KBM-7 (cell line): ENCODE data around the gene TIGD7.
A peak's percentile ranks its signal among the peaks of the same experiment; 100 is the strongest.

Source experiments
- DNase-seq: peaks from one replicate; pipeline ENCODE4 v3.0.0-alpha.2; 2015
- in situ Hi-C: fragments of 300-500 bp; cut with MboI; formaldehyde crosslinking; loops from 2 replicates; pipeline ENCODE4 v1.14.3; 2020; ENCODE audit warnings: low sequenced_read_pairs, low pct_unique_long_range_greater_than_20kb, mixed read lengths

The TIGD7 gene, protein sequence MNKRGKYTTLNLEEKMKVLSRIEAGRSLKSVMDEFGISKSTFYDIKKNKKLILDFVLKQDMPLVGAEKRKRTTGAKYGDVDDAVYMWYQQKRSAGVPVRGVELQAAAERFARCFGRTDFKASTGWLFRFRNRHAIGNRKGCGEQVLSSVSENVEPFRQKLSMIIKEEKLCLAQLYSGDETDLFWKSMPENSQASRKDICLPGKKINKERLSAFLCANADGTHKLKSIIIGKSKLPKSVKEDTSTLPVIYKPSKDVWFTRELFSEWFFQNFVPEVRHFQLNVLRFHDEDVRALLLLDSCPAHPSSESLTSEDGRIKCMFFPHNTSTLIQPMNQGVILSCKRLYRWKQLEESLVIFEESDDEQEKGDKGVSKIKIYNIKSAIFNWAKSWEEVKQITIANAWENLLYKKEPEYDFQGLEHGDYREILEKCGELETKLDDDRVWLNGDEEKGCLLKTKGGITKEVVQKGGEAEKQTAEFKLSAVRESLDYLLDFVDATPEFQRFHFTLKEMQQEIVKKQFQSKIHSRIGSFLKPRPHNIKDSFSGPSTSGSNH

DNA sequence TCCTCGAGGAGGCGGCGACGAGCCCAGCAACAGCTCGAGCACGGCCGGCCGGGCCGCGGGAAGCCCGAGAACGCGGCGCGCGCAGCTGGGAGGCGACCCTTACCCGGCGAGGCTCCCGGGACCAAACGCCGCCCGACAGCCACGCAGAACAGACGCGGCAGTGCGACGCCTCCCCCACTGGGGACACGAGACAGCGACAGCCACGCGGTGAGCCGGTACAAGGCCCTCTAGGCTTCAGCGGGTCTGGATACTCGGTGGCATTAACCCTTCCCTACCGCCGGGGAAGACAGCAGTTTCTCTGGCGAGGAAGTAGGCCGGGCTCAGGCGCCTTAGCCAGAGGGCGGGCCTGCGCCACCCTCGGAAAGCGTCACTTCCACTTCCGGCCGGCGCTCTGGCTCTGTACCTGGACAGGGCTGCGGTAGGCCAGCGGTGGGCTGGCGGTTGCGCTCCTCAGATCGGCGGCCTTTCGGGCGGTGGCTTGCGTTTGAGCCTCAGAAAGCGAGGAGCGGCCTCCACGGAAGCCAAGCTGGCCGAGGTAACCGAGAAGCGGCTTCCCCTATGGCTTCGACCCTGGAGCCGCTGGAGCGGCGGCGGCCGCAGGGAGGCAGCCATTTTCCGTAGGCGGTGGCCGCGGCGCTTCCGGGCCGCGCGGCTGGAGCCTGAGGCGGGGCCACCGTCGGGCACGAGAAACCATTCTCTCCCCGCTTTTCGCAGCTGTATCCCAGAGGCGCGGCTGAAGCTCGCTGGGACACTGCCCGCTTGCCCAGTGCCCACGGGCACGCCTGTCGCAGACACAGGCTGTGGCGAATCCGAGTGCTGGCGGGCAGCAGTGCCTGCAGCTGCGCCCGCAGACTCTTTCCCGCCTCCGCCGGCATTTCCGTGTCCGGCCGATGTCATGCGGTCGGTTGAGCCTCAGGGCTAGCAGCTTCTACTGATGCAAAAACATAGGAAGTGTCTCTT is at the start of gene TIGD7, which contains the start of gene ZNF75A:
TSS of gene TIGD7 (minus strand) at position 322 of the 960 bp plus-strand sequence. CDS start 4,816 bp downstream, outside the sequence.
TSS of gene ZNF75A (plus strand) at position 389 of the 960 bp plus-strand sequence. CDS start 2,932 bp downstream, outside the sequence.
- in situ Hi-C loops, result no loop called here

DNA sequence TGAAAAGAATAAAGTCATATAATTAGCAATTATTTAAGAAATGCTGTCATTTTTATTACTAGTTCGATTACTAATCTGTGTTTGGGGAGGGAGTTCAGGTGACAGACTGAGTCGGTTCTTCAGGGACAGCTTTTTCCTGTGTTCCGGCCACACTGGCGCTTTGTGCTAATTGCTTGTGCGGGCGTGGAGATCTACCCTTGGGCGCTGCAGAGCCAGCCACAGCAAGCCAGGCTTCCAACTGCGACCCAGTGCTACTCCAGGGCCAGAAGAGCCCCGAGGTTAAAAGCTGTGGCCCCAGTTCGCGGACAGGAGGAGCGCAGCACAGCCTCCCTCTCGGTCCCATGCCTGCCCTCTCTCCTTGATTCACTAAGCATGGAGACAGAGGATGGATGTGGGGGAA is 43.9 kb upstream of the TIGD7 start:
- DNase-seq, result no peak
- in situ Hi-C loops, result no loop called here

More for the DNA sequence above, at the start of gene TIGD7, which contains the start of gene ZNF75A:
- peak; percentile 87 for DNase-seq

DNA sequence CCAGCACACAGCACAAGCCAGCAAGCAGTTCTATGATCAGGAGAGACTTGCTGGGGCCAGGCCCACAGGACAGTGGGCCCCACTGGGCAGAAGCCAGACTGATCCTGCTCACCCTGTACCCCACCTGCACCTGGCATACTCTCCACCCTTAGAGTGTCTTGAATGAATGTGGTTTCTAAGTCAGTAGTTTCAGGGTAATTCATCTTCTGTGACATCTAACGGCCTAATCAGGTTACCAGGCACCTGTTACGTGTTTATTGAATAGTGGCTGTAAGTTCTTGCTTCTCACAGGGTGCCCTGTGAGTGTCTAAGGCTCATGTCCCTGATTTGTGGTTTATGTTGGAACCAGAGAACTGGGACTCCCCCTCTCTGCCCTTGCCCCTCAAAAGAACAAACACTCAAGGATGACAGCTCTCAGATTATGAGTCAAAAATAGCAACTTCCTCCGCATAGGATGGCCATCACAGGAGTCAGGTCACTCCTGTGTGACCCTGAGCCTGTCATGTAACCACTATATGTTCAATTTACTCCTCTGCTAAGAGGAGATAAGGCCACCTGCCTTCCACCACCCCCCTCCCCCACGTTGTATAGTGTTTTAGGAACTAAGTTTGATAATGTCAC is 43.4 kb upstream of the TIGD7 start:
- in situ Hi-C loops, result no loop called here
- DNase-seq, result peak; percentile 66

DNA sequence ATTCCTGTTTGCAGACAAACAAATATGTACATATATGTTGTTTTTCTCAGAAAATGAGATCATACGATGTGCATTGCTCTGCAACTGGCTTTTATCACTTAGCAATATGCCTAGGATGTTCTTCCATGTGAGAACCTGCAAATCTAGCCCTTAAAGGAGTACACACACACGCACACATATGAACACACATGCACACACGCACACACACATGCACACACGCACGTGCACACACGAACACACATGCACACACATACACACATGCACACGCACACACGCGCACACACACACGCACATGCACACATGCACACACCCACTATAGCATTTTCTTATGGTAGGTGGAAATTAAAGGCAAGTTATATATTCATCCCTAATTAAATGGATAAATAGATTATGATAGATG is 42.4 kb upstream of the TIGD7 start:
- no peak for DNase-seq
- in situ Hi-C loops, result no loop called here

DNA sequence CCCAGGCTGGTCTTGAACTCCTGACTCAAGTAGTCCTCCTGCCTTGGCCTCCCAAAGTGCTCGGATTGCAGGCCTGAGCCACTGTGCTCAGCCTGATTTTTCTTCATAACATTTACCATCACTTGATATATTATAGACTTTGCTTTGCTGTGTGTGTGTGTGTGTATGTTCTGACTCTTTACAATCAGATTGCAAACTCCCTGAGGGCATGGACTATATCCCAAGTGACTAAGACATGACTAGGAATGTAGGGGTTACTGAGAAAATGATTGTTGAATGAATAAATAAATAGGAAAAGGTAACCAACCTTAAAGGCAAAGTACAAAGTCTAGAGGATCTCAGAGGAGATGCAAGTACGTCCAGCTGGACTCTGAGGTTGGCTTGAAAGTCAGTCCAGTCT is 40.8 kb upstream of the TIGD7 start:
- DNase-seq, result no peak
- in situ Hi-C loops, result no loop called here

DNA sequence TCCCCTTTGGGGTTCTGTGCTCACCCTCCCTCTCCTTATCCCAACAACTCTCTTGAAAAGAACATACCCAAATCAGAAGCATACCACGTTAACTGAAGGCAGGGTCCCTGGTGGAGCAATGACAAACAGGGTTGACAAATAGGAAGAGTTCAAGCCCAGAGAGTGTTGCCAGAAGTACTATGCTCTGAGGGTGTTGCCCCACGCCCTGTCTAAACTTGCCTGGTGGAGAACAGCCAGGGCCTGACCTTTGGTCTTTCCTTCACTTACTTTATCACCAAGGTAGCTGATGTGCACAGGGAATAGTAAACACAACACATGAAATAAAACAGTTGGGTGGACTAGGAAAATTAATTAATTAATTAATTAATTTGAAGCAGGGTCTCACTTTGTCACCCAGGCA is 23.4 kb upstream of the TIGD7 start:
- DNase-seq, result no peak
- in situ Hi-C loops, result no loop called here

DNA sequence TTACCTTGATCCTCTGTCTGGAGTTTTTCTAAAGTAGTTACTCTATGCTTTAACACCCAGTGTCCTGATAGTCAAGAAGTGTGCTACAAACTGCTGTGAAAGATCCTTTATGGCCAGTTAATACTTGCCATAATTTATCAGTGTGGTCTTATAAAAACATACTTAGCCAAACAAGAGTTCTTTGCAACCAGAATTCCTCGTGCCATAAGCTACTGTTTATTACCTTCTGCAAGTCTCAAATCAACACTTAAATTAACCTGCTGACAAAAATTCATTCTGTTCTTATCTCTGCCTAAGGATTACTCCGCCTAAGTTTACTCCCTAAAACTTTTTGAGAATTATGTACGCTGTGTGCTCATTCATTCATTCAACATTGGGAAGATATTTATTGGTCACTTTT is 22.9 kb upstream of the TIGD7 start:
- in situ Hi-C loops, result no loop called here
- DNase-seq, result no peak

DNA sequence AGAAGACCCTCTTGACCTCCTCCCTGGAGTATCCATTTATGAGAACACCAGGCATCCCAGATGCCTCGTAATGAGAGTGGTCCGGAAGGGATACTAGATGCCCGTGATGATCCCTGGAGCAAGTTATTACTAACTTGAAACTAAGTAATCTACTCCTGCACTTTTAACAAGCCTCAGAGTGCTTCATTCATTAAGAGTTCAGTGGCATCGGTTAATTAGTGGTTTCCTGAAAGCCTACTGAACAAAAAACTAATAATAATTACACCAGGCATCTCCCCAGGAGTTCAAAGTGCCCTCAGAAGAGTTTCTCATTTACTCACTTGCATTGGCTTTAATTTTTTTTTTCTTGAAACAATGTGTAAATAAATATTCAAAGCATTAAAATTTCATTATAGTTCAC is 22.3 kb upstream of the TIGD7 start:
- in situ Hi-C loops, result no loop called here

DNA sequence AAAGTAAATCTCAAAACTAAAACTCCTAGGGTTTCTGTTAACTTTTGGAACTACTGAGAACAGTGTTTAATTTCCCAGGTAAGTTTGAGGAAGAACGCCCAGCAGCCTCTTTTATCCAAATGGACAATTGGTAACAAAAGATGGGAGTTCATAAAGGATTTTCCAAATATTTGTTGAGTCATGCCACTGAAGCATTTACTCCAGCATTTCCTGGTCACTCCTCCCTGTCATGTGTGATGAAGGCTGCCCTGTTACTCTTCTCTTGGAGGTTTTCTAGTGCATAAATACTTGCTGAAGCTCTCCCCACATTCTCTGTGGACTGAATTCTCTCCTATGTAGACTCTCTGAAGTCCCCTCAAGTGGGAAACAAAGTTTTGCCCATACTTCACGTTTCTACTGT is 16.6 kb upstream of the TIGD7 start:
- DNase-seq, result no peak
- in situ Hi-C loops, result no loop called here

More for the DNA sequence above, 22.3 kb upstream of the TIGD7 start:
- no peak for DNase-seq

DNA sequence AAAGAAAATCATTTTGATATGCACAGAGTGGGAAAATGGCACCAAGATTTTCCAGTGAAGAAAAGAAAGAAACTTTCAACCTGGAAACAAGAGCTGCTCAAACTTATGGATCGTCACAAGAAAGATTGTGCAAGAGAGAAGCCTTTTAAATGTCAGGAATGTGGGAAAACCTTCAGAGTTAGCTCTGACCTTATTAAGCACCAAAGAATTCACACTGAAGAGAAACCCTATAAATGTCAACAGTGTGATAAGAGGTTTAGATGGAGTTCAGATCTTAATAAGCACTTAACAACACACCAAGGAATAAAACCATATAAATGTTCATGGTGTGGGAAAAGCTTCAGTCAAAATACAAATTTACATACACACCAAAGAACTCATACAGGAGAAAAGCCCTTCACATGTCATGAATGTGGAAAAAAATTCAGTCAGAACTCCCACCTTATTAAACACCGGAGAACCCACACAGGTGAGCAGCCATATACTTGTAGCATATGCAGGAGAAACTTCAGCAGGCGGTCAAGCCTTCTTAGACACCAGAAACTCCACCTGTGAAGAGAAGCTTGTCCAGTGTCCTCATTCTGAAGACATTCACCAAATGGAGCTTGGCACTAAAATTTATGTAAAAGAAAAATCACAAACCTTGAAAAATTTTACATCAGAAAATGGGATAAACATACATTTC is 12.2 kb upstream of the TIGD7 start:
- in situ Hi-C loops, result no loop called here

DNA sequence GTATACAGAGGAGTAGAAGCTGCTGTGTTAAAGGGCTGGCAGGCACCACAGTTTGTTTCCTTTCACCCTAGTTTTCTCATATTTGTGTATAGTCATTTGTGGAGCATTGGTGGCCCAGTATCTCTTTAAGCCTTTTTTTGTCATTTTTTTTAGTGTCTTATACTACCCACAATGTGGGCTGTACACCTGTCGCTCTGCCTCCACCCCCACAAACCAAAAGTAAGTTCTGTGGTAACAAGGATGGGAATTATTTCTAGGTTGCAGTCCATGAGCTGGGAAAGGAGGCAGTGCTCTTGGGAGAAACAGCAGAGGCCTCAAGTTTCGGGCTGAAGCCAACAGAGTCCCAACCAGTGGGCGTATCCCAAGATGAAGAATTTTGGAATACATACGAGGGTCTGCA is 6.3 kb upstream of the TIGD7 start:
- in situ Hi-C loops, result no loop called here
- no peak for DNase-seq

More for the DNA sequence above, 12.2 kb upstream of the TIGD7 start:
- DNase-seq, result peak; percentile 47

DNA sequence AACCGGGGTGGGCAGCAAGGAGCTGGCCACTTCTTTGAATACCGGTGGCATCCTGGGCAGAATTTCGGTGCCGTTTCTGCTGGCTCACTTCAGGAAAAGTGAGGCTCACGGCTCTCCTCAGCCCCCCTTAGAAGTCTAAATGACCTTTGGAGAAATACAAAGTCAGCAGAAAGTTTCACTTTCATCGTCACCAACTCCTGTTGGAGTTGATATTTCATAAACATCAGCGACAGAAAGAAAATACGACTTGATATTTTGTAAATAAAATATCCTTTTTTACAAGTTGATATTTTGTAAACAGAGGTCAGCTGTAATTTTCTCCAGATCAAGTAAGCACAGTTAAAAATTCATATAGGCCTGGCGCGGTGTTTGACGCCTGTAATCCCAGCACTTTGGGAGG is 848 bp upstream of the TIGD7 start:
- in situ Hi-C loops, result no loop called here

DNA sequence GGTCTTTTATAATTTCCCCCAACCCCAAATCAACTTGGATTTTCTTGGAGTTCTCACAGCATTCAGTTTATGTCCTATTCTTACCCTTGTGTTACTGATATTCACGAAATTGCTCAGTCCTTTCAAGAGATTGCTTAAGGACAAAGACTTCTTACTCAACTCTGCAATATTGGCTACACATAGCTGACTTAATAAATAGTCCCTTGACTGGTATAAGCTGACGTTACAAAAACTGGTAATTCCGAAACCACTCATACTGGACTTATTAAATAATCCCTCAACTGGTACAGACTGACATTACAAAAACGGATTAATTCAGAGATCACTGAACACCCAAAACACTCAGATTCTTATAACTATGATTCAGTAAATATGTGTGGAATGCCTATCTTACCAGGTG is 860 bp downstream of the TIGD7 start:
- DNase-seq, result no peak
- in situ Hi-C loops, result no loop called here

More for the DNA sequence above, 848 bp upstream of the TIGD7 start:
- DNase-seq, result no peak

DNA sequence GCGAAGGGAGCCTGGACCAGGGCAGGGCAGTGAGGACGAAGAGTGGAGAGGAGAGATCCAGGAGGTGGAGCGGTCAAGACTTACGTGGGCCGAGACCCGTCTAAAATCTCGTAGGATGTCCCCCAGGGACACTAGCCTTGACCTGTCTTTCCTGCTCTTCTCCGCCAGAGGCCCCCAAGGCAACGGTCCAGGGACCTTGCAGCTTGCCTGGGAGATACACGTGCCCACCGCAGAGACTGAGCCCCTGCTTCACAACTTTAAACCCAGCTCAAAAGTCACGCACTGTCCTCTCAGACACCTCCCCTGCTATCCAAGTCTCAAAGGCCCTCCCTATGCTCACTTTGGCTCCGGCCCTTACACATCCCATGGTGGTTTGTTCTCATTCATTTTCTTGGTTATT is 9.4 kb downstream of the TIGD7 start:
- no peak for DNase-seq
- in situ Hi-C loops, result no loop called here

DNA sequence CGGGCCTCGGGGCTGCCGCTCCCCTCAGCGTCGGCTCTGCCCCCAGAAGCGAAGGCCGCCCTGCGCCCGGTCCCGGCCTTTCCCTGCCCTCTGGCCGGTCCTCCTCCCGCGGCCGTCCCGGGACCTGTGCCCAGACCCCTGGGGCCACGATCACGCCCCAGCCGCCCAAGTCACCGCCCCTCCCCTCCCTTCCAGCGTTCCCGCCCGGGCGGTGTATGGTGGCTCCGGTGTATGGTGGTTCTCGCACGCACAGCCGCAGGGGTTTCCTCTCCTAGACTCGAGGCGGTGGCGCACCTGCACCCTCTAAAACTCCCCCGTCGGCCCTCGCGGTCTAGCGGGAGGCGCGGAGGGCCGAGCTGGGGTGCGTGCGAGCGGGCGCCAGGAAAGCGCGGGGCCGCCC is 10.0 kb downstream of the TIGD7 start:
- DNase-seq, result no peak

DNA sequence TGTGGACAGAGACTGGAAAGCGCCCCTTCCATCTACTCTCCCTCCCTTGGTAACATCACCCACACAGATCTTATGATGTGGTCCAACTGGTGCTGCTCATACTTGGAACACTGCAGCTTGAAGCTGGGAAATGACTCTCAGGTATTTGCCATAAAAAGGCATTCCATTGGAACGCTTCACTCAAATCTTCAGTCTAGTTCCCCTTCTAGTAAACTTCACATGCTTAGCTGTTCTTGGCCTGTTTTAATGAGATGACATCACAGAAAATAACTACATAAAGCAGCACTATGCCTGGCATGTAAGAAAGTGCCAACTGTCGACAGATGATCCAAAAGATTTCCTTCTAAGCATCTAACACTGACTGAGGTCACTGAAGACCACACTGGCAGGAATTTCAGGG is 12.6 kb downstream of the TIGD7 start:
- DNase-seq, result no peak
- in situ Hi-C loops, result no loop called here

More for the DNA sequence above, 10.0 kb downstream of the TIGD7 start:
- in situ Hi-C loops, result no loop called here

DNA sequence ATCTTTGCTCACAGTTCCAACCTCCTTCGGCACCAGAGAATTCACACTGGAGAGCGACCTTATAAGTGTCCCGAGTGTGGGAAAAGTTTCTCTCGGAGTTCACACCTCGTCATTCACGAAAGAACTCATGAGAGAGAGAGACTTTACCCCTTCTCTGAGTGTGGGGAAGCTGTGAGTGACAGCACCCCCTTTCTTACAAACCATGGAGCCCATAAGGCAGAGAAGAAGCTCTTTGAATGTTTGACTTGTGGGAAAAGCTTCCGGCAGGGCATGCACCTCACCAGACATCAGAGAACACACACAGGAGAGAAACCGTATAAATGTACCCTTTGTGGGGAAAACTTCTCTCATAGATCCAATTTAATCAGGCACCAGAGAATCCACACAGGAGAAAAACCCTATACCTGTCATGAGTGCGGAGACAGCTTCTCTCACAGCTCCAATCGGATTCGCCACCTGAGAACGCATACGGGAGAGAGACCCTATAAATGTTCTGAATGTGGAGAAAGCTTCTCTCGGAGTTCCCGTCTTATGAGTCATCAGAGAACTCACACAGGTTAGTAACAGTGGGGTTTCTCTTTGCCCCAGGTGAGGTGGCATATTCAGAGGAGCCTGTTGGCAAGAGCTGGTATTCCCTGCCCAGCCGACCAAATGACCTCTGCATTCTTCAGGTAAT is 15.1 kb downstream of the TIGD7 start:
- in situ Hi-C loops, result no loop called here
- no peak for DNase-seq

DNA sequence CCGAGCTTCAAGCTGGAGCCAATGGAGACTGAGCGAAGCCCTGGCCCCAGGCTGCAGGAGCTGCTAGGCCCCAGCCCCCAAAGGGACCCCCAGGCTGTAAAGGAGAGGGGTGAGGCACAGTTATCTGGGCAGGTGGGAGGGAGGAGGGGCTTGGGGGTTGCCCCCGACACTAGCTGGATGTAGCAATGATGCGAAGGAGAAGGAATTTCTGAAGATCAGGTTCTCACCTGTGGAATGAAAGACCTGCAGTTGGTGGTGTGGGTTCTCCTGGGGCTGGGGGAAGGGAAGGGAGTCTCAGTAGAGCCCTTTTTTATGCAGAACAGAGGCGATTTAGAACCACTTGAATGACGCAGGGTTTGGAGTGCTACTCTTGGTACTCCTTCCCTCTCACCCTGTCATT is 20.1 kb downstream of the TIGD7 start:
- no peak for DNase-seq
- in situ Hi-C loops, result no loop called here
